A673 (cell line): ENCODE results near the gene MAP10. TPM values are rescaled to one million over a fixed set of nuclear protein-coding genes. Genes with fewer than 3 reads are reported as not detected.

Source experiments
- BruUV-seq: library from RNA; stranded (reverse); fragments of 400-500 nt; replicated peaks from 2 replicates; lab custom pipeline; 2021; lab: Mats Ljungman, UMichigan
- CTCF ChIA-PET: fragments of 300-600 bp; sonication (Branson Sonifier 250); formaldehyde crosslinking; loops from one replicate; lab custom pipeline; 2022; ENCODE audit warnings: antibody characterized with exemption; lab: Charles Lee
- POLR2A ChIA-PET: fragments of 300-600 bp; sonication (Branson Sonifier 250); formaldehyde crosslinking; loops from one replicate; lab custom pipeline; 2022; ENCODE audit warnings: antibody characterized with exemption; ENCODE audit not compliant: low non-redundant PET; lab: Charles Lee
- DNase-seq: peaks from one replicate; pipeline ENCODE4 v3.0.0-alpha.2; 2015; ENCODE audit warnings: low spot score
- H3K27ac ChIP-seq: fragments of 200-600 bp; sonication (generic); 2 replicates; pipeline ENCODE4 v1.5.1; 2016; ENCODE audit warnings: mixed run types, low read depth, mild to moderate bottlenecking, mixed read lengths, antibody characterized with exemption, low read length; ENCODE audit not compliant: poor library complexity, severe bottlenecking
- H3K27me3 ChIP-seq: fragments of 200-600 bp; sonication (generic); replicated peaks from 2 replicates; pipeline ENCODE4 v1.6.1; 2017; ENCODE audit warnings: mixed run types, low read depth, mild to moderate bottlenecking, mixed read lengths, antibody characterized with exemption, low read length; ENCODE audit not compliant: insufficient read depth, poor library complexity
- H3K36me3 ChIP-seq: fragments of 200-600 bp; sonication (generic); 2 replicates; pipeline ENCODE4 v1.6.1; 2016; ENCODE audit warnings: mixed run types, mild to moderate bottlenecking, mixed read lengths, antibody characterized with exemption, low read length; ENCODE audit not compliant: insufficient read depth, poor library complexity, severe bottlenecking
- H3K4me1 ChIP-seq: fragments of 200-600 bp; sonication (generic); 2 replicates; pipeline ENCODE4 v1.6.1; 2017; ENCODE audit warnings: mixed run types, mild to moderate bottlenecking, mixed read lengths, antibody characterized with exemption, low read length; ENCODE audit not compliant: insufficient read depth, poor library complexity, severe bottlenecking
- H3K4me3 ChIP-seq: fragments of 200-600 bp; sonication (generic); 2 replicates; pipeline ENCODE4 v1.5.1; 2016; ENCODE audit warnings: low read depth, mixed run types, mild to moderate bottlenecking, mixed read lengths, low read length; ENCODE audit not compliant: poor library complexity, severe bottlenecking
- H3K9me3 ChIP-seq: fragments of 200-600 bp; sonication (generic); 2 replicates; pipeline ENCODE4 v1.6.1; 2016; ENCODE audit warnings: mixed run types, low read depth, mild to moderate bottlenecking, mixed read lengths, antibody characterized with exemption, low read length; ENCODE audit not compliant: poor library complexity, severe bottlenecking
- CTCF ChIP-seq: fragments of 300-800, 200-600 bp; sonication (generic); conservative IDR thresholded peaks from 2 replicates; pipeline ENCODE4 v1.5.1; 2017; ENCODE audit warnings: low read depth, mild to moderate bottlenecking, antibody characterized with exemption, low read length, moderate library complexity, mixed read lengths
- EZH2 ChIP-seq: fragments of 200-600 bp; sonication (generic); IDR thresholded peaks from 2 replicates; pipeline ENCODE4 v1.6.1; 2017; ENCODE audit warnings: borderline replicate concordance, low read depth, mild to moderate bottlenecking, mixed read lengths, antibody characterized with exemption, low read length; ENCODE audit not compliant: poor library complexity, severe bottlenecking
- intact Hi-C: fragments of 100-400 bp; cut with micrococcal nuclease; formaldehyde crosslinking; loops from one replicate; pipeline ENCODE4 v1.10.0; 2022; ENCODE audit not compliant: unreplicated experiment
- total RNA-seq: library from RNA; stranded (reverse); gene quantifications from 2 replicates; pipeline ENCODE4 v1.2.3, GENCODE V29; 2021

MAP10 gene
- total RNA-seq, 1 experiment from 2014 or later, result 4.8 TPM

GRCh38 chr1:232773752-232774151, 31.5 kb upstream of the MAP10 start:
- Histone ChIP-seq H3K4me1 (no peaks in the 10 kb centered on the region), H3K36me3 (no peaks in the 10 kb centered on the region), H3K4me3 (no peak overlapping the region), H3K27ac (no peak overlapping the region), H3K9me3 (no peaks in the 10 kb centered on the region), H3K27me3 (no peaks in the 10 kb centered on the region)
- TF ChIP-seq CTCF (no peak), EZH2 (no peak)
- CTCF ChIA-PET, result no interaction called here
- no TSS peak for BruUV-seq
- DNase-seq, result no peak
- POLR2A ChIA-PET, result no interaction called here
- intact Hi-C loops, result no loop called here

- intact Hi-C loops, result no loop called here
- CTCF ChIA-PET, result no interaction called here
- H3K4me1 ChIP-seq, result no peaks in the 10 kb centered on the region
- no peaks in the 10 kb centered on the region for H3K9me3 ChIP-seq
- POLR2A ChIA-PET, result no interaction called here
- no peaks in the 10 kb centered on the region for H3K36me3 ChIP-seq
- no peaks in the 10 kb centered on the region for H3K27me3 ChIP-seq
- DNase-seq, result no peak
- no peak overlapping the region for H3K27ac ChIP-seq
- TF ChIP-seq EZH2, result no peak
- TF ChIP-seq CTCF, result no peak
- no peak overlapping the region for H3K4me3 ChIP-seq
- no TSS peak for BruUV-seq
Measured at GRCh38 chr1:232776526-232777106, 28.6 kb upstream of the MAP10 start.

GRCh38 chr1:232780354-232780753, 24.9 kb upstream of the MAP10 start:
- BruUV-seq, result no TSS peak
- H3K9me3 ChIP-seq, result no peaks in the 10 kb centered on the region
- H3K27ac ChIP-seq, result no peak overlapping the region
- ChIA-PET POLR2A (no interaction called here), CTCF (no interaction called here)
- intact Hi-C loops, result no loop called here
- no peaks in the 10 kb centered on the region for H3K36me3 ChIP-seq
- H3K4me3 ChIP-seq, result no peak overlapping the region
- no peaks in the 10 kb centered on the region for H3K4me1 ChIP-seq
- H3K27me3 ChIP-seq, result no peaks in the 10 kb centered on the region
- no peak for DNase-seq
- TF ChIP-seq EZH2 (no peak), CTCF (no peak)
